GM12892 (cell line): Measurements from ENCODE around the gene RBL1. TPM values are rescaled to one million over a fixed set of nuclear protein-coding genes. Genes with fewer than 3 reads are reported as not detected.
"Not testable (repeated sequence)": the region's sequence is repeated elsewhere in the genome, so short reads cannot be mapped to it uniquely, and the experiment has no call there.

ENCODE experiments used
- DNase-seq: peaks from one replicate; pipeline ENCODE4 v3.0.0; 2011; ENCODE audit not compliant: insufficient read length
- FAIRE-seq: peaks from 2 replicates; lab custom pipeline; 2011; peaks lifted over from hg19 to GRCh38; lab: Jason Lieb, UNC
- POLR2A ChIP-seq: IDR thresholded peaks from 2 replicates; pipeline ENCODE4 v1.6.1; 2011; ENCODE audit warnings: low read depth, low read length, control low read depth
- POLR2AphosphoS5 ChIP-seq: IDR thresholded peaks from 2 replicates; pipeline ENCODE4 v1.6.1; 2011; ENCODE audit warnings: low read depth, low read length, control low read depth
- TAF1 ChIP-seq: IDR thresholded peaks from 2 replicates; pipeline ENCODE4 v1.6.1; 2011; ENCODE audit warnings: low read depth, mild to moderate bottlenecking, control low read depth, low read length, borderline replicate concordance
- polyA plus RNA-seq: library from polyadenylated mRNA; unstranded; fragments of >200 nt; gene quantifications from one replicate; pipeline ENCODE4 v1.2.1, GENCODE V29; 2012; ENCODE audit warnings: missing spikeins, inconsistent platforms; ENCODE audit not compliant: missing spikeins

The RBL1 gene, protein sequence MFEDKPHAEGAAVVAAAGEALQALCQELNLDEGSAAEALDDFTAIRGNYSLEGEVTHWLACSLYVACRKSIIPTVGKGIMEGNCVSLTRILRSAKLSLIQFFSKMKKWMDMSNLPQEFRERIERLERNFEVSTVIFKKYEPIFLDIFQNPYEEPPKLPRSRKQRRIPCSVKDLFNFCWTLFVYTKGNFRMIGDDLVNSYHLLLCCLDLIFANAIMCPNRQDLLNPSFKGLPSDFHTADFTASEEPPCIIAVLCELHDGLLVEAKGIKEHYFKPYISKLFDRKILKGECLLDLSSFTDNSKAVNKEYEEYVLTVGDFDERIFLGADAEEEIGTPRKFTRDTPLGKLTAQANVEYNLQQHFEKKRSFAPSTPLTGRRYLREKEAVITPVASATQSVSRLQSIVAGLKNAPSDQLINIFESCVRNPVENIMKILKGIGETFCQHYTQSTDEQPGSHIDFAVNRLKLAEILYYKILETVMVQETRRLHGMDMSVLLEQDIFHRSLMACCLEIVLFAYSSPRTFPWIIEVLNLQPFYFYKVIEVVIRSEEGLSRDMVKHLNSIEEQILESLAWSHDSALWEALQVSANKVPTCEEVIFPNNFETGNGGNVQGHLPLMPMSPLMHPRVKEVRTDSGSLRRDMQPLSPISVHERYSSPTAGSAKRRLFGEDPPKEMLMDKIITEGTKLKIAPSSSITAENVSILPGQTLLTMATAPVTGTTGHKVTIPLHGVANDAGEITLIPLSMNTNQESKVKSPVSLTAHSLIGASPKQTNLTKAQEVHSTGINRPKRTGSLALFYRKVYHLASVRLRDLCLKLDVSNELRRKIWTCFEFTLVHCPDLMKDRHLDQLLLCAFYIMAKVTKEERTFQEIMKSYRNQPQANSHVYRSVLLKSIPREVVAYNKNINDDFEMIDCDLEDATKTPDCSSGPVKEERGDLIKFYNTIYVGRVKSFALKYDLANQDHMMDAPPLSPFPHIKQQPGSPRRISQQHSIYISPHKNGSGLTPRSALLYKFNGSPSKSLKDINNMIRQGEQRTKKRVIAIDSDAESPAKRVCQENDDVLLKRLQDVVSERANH
- 9.4 TPM for polyA plus RNA-seq

DNA sequence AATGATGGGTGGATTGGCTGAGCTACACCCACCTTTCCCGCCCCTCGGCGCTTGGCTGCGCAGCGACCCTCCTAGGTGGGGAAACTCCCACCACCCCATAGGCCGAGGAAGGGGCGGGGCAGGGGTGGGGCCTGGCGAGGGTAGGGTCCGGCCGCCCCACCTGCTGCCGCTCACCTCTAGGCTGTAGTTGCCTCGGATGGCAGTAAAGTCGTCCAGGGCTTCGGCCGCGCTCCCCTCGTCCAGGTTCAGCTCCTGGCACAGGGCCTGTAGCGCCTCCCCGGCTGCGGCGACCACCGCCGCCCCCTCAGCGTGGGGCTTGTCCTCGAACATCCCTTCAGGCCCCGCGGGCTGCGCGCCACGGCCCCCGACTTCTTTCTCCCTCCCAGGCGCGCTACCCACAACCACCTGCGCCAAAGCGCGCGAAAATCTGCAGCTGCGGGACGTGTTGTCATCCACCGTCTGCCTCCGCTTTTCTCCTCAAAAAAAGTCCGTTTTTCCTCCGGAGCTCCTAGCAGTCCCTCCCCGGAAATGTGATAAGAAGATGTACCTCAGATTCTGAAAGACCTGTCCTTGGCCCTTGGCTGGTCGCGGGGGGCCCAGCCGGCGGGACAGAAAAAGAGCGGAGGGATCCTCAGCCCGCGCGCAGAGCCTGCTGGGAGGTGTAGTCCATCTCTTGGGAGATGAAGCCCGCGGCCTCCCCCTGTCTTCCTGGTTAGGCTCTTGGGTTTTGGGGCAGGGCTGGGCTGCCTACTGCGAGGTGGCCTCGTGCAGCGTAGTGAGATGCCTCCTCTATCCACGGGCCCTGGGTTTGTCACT lies at the start of gene RBL1:
TSS of gene RBL1 (minus strand) at position 399 of the 816 bp plus-strand sequence. CDS start at position 330, 69 bp downstream.
- TF ChIP-seq TAF1 (peak; percentile 62), POLR2AphosphoS5 (peak; percentile 87), POLR2A (peak; percentile 95)
- peak; percentile 63 for DNase-seq
- FAIRE-seq, result peak; percentile 80

DNA sequence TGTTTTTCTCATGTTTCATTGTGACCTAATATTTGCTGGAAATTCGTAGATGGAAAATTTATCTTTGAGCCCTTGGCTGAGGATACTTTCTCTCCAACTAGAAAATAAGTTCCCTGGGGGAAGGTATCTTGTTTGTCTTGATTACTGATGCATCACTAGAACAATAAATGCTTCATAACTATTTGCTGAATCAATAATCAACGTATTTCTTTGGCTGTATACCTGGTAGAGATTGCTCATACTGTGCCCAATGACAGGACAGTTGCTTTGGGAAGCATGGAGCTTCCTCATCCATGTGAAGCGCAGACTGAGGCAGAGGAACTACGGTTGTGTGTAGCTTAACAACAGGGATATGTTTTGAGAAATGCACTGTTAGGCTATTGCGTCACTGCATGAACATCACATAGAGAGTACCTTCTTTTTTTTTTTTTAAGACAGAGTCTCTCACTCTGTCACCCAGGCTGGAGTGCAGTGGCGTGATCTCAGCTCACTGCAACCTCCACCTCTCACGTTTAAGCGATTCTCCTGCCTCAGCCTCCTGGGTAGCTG lies 49.1 kb upstream of the RBL1 start:
- FAIRE-seq (no peak), DNase-seq (no peak)
- TF ChIP-seq TAF1, result no peak
- no peak for TF ChIP-seq POLR2AphosphoS5
- TF ChIP-seq POLR2A, result no peak

DNA sequence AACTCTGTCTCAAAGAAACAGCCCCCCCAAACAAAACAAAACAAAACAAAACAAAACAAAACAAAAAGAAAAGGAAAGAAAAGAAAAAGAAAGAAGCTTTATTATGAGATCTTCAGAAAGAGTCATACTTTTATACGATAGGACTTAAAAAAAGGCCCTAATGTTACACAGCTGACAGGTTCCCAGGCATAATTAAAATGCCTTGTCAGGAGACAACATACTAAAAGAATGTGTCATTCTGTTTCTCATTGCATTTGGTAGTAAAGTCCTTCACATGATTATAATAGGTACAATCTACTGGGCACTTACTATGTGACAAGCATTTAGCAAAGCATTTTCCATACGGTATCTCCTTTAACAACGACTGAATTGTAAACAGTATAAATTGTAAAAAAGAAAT lies 46.9 kb upstream of the RBL1 start:
- DNase-seq, result no peak
- no peak for TF ChIP-seq POLR2A
- TF ChIP-seq TAF1, result no peak
- no peak for TF ChIP-seq POLR2AphosphoS5
- no peak for FAIRE-seq

DNA sequence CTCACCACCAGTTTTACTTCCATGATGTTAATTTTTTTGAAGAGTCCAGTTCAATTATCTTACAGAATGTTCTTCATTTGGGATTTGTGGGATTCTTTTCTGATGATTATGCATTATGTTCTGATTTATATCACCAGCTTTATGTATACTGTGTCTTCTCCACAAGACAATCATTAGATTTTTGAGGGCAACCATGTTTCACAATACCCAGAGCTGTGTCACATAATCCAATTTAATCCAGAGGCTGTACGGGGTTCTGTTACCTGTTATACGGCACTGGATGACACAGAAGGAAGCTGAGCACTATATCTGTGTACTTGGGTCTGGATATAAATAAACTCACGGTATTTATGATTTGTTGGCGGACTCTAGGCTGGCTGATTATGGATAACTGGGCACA lies 41.8 kb upstream of the RBL1 start:
- DNase-seq, result no peak
- TF ChIP-seq TAF1 (no peak), POLR2A (no peak), POLR2AphosphoS5 (no peak)
- FAIRE-seq, result no peak

DNA sequence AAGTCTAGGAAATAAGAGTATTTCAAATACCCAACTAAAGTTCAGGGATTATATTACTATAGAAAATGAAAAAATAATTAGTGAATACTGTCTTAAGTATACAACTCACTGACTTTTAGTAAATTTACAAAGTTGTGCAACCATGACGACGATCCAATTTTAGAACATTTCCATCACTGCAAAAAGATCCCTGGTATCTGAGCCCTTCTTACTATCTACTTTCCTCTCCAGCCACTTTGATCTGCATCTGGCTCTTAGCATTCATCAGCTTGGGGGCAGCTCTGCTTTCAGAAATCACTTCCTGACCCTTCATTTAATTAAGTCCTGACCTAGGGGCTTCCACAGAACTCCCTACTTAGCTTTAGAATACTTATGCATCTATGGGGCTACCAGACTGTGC lies 38.2 kb upstream of the RBL1 start:
- DNase-seq, result no peak
- no peak for FAIRE-seq
- TF ChIP-seq TAF1, result no peak
- TF ChIP-seq POLR2A, result no peak
- no peak for TF ChIP-seq POLR2AphosphoS5

DNA sequence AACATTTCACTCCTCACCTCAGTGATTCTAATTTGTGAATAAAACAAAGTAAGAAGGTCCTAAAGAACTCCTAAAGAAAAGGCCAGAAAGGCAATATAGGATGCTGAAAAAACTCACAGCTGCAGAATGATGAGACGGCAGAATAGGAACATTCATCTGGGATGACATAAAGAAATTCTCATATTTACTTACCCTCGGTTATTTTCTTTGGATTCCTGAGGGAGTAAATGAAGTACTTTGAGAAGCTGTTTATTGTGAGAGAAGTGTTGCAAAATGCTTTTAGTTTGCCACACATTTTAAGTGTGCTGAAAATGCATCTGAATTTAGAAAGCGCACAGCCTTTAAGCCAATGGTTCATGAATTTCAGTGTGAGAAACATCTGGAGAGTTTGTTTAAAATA lies 35.7 kb upstream of the RBL1 start:
- TF ChIP-seq TAF1, result no peak
- FAIRE-seq, result no peak
- no peak for DNase-seq

DNA sequence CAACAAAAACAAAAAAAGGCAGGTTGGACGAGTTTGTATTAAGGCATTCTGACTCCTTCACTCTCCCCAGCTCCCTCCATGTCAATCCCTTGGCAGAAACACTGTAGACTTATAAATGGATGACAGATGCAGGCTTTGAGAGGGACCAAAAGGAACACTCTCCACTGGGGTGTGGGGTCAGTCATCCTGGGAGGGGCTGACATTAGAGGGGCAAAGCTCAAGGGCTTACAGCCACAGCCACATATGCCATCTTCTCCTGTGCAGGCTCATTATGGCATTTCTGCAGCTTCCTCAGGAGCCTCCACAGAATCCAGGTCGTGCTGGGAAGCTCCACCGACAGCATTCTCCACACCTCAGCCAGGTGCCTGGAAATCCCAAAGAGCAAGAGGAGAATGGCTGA lies 33.0 kb upstream of the RBL1 start:
- FAIRE-seq, result no peak
- TF ChIP-seq POLR2AphosphoS5 (no peak), TAF1 (no peak), POLR2A (no peak)

DNA sequence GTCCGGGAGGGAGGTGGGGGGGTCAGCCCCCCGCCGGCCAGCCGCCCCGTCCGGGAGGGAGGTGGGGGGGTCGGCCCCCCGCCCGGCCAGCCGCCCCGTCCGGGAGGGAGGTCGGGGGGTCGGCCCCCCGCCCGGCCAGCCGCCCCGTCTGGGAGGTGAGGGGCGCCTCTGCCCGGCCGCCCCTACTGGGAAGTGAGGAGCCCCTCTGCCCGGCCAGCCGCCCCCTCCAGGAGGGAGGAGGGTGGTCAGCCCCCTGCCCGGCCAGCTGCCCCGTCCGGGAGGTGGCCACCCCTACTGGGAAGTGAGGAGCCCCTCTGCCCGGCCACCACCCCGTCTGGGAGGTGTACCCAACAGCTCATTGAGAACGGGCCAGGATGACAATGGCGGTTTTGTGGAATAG lies 30.5 kb upstream of the RBL1 start:
- not testable (repeated sequence) for DNase-seq, FAIRE-seq

More for the DNA sequence above, 33.0 kb upstream of the RBL1 start:
- DNase-seq, result no peak

DNA sequence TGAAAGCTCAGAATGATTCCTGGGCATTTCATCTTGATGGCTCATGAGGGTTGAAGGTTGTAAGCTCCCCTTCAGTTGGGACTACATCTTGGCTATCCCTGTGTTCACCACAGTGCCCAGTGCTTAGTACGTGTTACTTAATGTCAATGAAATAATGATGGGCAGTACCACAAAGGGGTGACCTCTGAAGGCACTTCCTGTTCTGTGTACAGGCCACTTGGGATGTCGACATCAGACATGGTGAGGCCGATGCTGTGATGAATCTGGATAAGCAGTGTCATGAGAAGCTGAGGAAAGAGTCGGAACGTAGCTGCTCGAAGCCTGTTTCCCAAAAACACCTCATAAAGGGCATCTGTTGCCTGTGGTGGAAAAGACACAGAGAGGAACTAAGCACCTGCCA lies 27.6 kb upstream of the RBL1 start:
- TF ChIP-seq POLR2A (no peak), POLR2AphosphoS5 (no peak), TAF1 (no peak)
- FAIRE-seq (no peak), DNase-seq (no peak)

DNA sequence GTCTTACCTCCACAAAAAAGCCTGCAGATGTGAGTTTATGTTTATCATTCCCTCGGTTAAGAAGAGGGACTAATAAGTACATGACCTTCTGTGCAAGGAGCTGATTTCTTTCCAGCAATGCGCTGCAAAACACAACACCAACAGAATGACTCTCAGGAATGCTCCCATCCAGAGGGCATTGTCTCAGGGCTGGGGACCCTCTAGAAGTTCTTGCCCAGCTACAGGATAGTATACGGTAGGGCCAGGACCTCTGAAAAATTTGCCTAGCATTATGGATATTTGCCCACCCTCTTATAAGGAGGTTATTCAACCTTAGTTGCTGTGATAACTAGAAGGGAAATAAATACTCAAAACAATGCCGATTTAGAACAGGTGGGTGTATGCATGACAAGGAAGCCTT lies 24.7 kb upstream of the RBL1 start:
- DNase-seq, result no peak
- TF ChIP-seq POLR2AphosphoS5 (no peak), TAF1 (no peak), POLR2A (no peak)
- no peak for FAIRE-seq
